ENCODE data around the gene C19orf12.
"Not testable (repeated sequence)": the region's sequence is repeated elsewhere in the genome, so short reads cannot be mapped to it uniquely, and the experiment has no call there.

The C19orf12 gene

DNA sequence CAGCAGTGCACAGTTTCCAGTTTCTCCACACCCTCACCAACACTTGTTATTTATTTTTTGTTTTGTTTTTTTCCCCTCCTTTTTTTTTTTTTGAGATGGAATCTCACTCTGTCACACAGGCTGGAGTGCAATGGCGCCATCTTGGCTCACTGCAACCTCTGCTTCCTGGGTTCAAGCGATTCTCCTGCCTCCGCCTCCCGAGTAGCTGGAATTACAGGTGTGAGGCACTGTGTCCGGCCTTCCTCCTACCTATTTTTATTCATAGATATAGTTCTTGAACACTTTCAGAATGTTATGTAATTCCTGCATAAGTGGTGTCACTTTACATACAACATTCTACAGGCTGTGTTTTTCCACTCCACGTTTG lies 44.1 kb downstream of the C19orf12 start:
- not testable (repeated sequence) for H3K4me3 ChIP-seq (ENCODE audit: insufficient read depth, low read depth, low read length); H3K27ac ChIP-seq (ENCODE audit: insufficient read depth, low read depth, low read length, poor library complexity, severe bottlenecking); H3K4me1 ChIP-seq (ENCODE audit: control insufficient read depth, insufficient read depth, low read length); H3K9me3 ChIP-seq (ENCODE audit: control insufficient read depth, low read length); H3K36me3 ChIP-seq (ENCODE audit: control insufficient read depth, insufficient read depth, low read length)
- peaks cover 17% of the 10 kb centered on the region for H3K27me3 ChIP-seq (ENCODE audit: control insufficient read depth, insufficient read depth, low read length, poor library complexity, severe bottlenecking)
- 94 to 96% methylated on average over 6 of the region's 6 CpGs for WGBS, 2 experiments

DNA sequence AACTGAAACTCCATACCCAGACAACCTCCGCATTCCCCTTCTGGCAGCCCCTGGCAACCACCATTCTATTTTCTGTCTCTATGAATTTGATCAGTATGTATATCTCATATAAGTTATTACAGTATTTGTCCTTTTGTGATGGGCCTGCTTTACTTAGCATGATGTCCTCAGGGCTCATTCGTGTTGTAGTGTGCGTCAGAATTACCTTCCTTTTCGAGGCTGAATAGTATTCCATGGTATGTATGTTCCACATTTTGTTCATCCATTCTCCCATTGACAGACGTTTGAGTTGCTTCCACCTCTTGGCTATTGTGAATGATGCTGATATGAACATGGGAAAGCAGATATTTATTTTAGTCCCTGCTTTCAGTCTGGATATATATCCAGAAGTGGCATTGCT lies 44.8 kb downstream of the C19orf12 start:
- Histone ChIP-seq H3K4me3 (ENCODE audit: insufficient read depth, low read depth, low read length) (no peak overlapping the region), H3K27me3 (ENCODE audit: control insufficient read depth, insufficient read depth, low read length, poor library complexity, severe bottlenecking) (peaks cover 24% of the 10 kb centered on the region), H3K27ac (ENCODE audit: insufficient read depth, low read depth, low read length, poor library complexity, severe bottlenecking) (no peak overlapping the region), H3K36me3 (ENCODE audit: control insufficient read depth, insufficient read depth, low read length) (no peaks in the 10 kb centered on the region), H3K4me1 (ENCODE audit: control insufficient read depth, insufficient read depth, low read length) (peaks cover 14% of the 10 kb centered on the region), H3K9me3 (ENCODE audit: control insufficient read depth, low read length) (no peaks in the 10 kb centered on the region)
- 92 to 97% methylated on average over 5 of the region's 5 CpGs for WGBS, 2 experiments

DNA sequence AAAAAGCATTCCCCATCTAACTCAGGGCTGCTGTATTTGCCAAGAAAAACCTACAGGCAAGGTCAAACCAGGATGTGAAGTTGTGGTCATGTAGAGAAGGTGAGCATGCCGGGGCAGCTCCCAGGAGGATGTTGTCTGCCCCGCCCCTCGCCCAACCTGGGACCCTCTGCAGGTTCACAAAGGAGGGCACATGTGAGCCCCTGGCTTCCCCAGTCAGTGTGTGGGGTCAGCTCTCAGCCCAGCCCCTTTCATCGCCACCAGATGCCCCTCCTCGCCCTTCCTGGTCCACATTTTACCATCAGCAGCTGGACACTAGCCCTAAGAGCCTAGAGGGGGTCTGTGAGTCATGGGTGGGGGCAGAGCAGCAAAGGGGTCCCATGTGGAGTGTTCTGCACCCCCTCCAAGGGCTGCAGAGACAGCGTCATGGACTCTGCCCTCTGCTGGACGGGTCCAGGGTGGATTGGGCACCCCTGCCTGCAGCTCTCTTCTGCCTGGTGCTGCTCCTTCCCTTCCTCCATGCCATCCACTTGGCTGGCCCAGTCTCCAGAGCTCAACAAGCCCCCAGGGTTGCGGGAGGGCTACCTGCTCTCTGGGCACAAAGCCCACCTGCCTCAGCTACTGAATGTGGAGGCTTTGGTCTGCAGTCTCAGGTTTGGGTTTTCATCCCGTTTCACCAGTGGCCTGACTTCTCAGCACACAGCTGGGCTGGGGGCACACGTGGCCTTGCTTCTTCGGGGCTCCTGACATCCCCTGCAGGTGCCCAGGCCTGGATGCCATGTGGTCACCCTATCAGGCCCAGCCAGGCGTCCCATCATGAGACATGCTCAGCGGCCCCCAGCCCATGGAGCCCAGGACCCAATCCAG lies 46.1 kb downstream of the C19orf12 start:
- Histone ChIP-seq H3K4me3 (ENCODE audit: insufficient read depth, low read depth, low read length) (no peak overlapping the region), H3K36me3 (ENCODE audit: control insufficient read depth, insufficient read depth, low read length) (no peaks in the 10 kb centered on the region), H3K27me3 (ENCODE audit: control insufficient read depth, insufficient read depth, low read length, poor library complexity, severe bottlenecking) (peaks cover 37% of the 10 kb centered on the region), H3K4me1 (ENCODE audit: control insufficient read depth, insufficient read depth, low read length) (peaks cover 14% of the 10 kb centered on the region), H3K9me3 (ENCODE audit: control insufficient read depth, low read length) (no peaks in the 10 kb centered on the region), H3K27ac (ENCODE audit: insufficient read depth, low read depth, low read length, poor library complexity, severe bottlenecking) (no peak overlapping the region)
- WGBS, 2 experiments: 83 to 89% methylated on average over 13 of the region's 13 CpGs

DNA sequence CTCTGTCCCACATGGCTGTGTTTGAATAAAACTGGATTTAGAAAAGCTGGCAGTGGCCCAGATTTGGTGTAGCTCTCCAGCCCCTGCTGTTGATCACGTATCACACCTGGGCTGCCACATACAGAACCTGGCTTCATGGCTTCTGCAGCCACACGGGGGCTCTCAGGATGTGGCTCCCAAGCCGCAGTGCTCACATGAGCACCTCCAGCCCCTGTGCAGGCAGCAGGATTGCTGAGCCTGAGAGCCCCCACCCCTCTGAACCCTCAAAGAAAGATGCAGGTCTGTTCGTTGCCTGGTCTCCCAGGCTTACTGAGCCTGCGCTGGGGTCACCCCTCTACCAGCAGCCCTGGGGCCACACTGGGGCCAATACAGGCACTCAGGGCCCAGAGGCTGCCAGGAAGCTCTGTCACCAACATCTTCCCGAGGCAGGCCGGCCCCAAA lies 47.1 kb downstream of the C19orf12 start:
- no peaks in the 10 kb centered on the region for H3K36me3 ChIP-seq (ENCODE audit: control insufficient read depth, insufficient read depth, low read length)
- peaks cover 48% of the 10 kb centered on the region for H3K27me3 ChIP-seq (ENCODE audit: control insufficient read depth, insufficient read depth, low read length, poor library complexity, severe bottlenecking)
- H3K9me3 ChIP-seq (ENCODE audit: control insufficient read depth, low read length): no peaks in the 10 kb centered on the region
- no peak overlapping the region for H3K4me3 ChIP-seq (ENCODE audit: insufficient read depth, low read depth, low read length)
- WGBS, 2 experiments: 89% methylated on average over 7 of the region's 7 CpGs
- peaks cover 14% of the 10 kb centered on the region for H3K4me1 ChIP-seq (ENCODE audit: control insufficient read depth, insufficient read depth, low read length)
- H3K27ac ChIP-seq (ENCODE audit: insufficient read depth, low read depth, low read length, poor library complexity, severe bottlenecking): no peak overlapping the region

DNA sequence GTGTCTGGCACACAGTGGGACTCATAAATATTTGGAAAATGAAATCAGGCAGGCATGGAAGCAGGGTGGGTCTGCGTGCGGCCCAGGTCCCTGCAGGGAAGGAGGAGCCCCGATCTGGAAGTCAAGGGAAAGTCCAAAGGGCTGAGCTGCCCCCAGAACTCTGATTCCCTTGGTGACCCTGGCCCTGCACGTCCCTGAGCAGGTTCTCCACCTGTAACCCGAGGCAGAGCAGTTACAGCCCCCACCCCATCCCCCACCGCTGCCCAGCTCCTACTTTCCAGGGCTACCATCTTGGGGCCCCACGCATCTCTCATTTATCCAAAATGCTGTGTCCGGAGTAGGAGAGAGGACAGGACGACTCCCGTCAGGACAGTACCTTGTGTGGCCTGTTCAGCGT lies 47.7 kb downstream of the C19orf12 start:
- no peaks in the 10 kb centered on the region for H3K36me3 ChIP-seq (ENCODE audit: control insufficient read depth, insufficient read depth, low read length)
- 85% methylated on average over 11 of the region's 11 CpGs for WGBS, 2 experiments
- no peak overlapping the region for H3K27ac ChIP-seq (ENCODE audit: insufficient read depth, low read depth, low read length, poor library complexity, severe bottlenecking)
- no peaks in the 10 kb centered on the region for H3K9me3 ChIP-seq (ENCODE audit: control insufficient read depth, low read length)
- no peak overlapping the region for H3K4me3 ChIP-seq (ENCODE audit: insufficient read depth, low read depth, low read length)
- H3K27me3 ChIP-seq (ENCODE audit: control insufficient read depth, insufficient read depth, low read length, poor library complexity, severe bottlenecking): peaks cover 53% of the 10 kb centered on the region
- H3K4me1 ChIP-seq (ENCODE audit: control insufficient read depth, insufficient read depth, low read length): peaks cover 14% of the 10 kb centered on the region

DNA sequence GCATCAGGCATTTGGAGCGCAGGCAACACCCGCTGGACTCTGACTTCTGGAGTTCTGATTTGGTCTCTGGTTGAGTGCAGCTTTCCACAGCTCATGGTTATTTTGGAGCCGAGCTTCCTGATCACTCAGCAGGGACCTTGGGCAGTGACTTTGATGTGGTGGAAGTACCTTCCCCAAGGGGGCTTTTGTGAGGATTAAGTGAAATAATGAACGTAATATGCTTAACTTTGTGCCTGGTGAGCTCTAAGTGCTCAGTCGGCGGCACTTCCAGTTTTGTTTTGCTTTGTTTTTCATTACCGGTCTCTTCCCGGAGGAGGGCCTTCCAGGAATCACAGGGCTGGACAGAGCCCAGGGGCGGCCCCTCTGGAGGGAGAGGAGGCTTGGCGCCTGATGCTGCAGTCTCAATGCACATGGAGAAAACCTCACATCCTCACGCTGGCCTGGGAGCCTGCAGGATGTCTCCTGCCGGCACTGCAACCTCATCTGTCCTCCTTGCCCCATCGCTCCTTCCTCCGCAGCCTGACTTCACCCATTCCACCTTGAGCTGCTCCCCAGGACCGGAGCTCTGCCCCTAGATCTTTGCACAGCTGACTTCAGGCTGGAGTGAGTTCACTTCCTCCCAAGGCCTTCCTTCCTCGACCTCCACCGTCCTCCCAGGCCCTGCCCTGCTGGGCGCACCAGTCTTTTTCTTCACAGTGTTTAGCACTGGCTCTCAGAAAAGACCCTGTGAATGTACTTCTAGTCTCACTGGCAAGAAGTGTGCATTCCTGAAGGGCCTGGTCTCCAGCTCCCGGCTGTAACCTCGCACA lies 48.3 kb downstream of the C19orf12 start:
- Histone ChIP-seq H3K36me3 (ENCODE audit: control insufficient read depth, insufficient read depth, low read length) (no peaks in the 10 kb centered on the region), H3K4me1 (ENCODE audit: control insufficient read depth, insufficient read depth, low read length) (peaks cover 14% of the 10 kb centered on the region), H3K9me3 (ENCODE audit: control insufficient read depth, low read length) (no peaks in the 10 kb centered on the region), H3K27me3 (ENCODE audit: control insufficient read depth, insufficient read depth, low read length, poor library complexity, severe bottlenecking) (peaks cover 53% of the 10 kb centered on the region), H3K4me3 (ENCODE audit: insufficient read depth, low read depth, low read length) (peak overlapping the region; percentile 11), H3K27ac (ENCODE audit: insufficient read depth, low read depth, low read length, poor library complexity, severe bottlenecking) (no peak overlapping the region)
- WGBS, 2 experiments: 24 to 26% methylated on average over 20 of the region's 20 CpGs

DNA sequence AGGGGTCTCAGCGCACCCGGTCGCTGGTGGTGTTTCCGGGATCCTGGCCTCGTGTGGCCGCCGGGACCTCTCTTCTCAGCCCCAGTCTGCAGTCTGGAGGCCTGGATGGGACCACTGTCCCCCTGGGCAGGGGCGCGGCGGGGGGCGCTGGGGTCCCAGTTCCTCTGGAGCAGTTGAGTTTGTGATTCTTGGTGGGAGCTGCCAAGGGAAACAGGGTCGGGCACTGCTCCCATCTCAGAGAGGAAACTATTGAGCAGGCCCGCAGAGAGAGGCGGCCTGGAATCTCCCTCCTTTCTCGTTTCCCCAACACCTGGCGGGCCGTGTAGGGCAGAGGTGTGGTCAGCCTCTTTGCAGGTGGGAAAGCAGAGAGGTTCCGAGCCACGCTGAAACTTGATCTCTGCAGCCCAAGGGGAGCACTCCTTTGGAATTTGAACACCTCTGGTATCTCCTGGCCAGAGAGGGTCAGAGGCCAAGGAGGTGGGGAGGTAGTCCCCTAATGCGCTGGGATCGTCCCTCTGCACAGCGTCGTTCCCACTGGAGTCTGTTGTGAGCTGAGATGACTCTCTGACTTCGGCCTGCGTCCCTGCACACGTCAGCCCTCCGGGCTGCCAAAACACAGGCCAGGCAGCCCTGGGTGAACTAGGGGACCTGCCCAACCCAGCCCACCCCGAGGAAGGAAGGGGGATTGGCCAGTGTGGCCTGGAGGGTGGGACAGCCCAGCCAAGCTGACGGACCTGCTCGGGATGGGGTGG lies 49.1 kb downstream of the C19orf12 start:
- Histone ChIP-seq H3K36me3 (ENCODE audit: control insufficient read depth, insufficient read depth, low read length) (no peaks in the 10 kb centered on the region), H3K27ac (ENCODE audit: insufficient read depth, low read depth, low read length, poor library complexity, severe bottlenecking) (no peak overlapping the region), H3K27me3 (ENCODE audit: control insufficient read depth, insufficient read depth, low read length, poor library complexity, severe bottlenecking) (peaks cover 53% of the 10 kb centered on the region), H3K4me1 (ENCODE audit: control insufficient read depth, insufficient read depth, low read length) (peaks cover 14% of the 10 kb centered on the region), H3K4me3 (ENCODE audit: insufficient read depth, low read depth, low read length) (peak overlapping the region; percentile 59), H3K9me3 (ENCODE audit: control insufficient read depth, low read length) (no peaks in the 10 kb centered on the region)
- WGBS, 2 experiments: 2% methylated on average over 30 of the region's 30 CpGs

DNA sequence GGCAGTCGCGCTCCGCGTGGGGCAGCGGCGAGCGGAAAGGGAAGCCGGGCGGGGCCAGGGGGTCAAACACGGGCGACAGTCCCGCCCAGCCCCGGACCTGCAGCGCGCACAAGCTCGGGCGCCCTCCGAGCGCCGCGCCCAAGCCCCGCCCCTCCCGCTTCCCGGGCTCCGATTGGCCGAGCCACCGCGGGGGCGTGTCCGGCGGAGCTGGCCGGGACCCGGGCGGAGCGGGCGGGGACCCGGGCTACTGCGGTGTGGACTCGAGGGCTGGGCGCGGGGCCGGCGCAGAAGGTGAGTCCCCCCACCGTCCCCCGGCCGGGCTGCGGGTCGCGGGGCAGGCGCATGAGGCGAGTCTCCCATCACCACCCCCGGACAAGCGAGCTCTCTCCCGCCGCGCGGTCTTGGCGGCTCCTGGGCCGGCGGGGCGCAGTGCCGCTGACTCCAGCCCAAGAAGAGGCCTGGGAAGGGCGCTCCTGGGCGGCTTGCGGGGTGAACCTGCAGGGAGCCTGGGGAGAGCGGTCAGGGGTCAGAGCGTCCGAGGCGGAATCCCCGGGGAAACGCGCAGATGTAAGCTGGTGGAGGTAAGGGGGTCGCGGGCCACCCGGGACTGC lies 49.7 kb downstream of the C19orf12 start, which contains the start of gene PLEKHF1:
PLEKHF1 (plus strand) TSS at position 247 of the 611 bp plus-strand sequence. CDS start 8,379 bp downstream, outside the sequence.
- H3K27me3 ChIP-seq (ENCODE audit: control insufficient read depth, insufficient read depth, low read length, poor library complexity, severe bottlenecking): peaks cover 53% of the 10 kb centered on the region
- WGBS, 2 experiments: 0% methylated on average over 75 of the region's 75 CpGs

DNA sequence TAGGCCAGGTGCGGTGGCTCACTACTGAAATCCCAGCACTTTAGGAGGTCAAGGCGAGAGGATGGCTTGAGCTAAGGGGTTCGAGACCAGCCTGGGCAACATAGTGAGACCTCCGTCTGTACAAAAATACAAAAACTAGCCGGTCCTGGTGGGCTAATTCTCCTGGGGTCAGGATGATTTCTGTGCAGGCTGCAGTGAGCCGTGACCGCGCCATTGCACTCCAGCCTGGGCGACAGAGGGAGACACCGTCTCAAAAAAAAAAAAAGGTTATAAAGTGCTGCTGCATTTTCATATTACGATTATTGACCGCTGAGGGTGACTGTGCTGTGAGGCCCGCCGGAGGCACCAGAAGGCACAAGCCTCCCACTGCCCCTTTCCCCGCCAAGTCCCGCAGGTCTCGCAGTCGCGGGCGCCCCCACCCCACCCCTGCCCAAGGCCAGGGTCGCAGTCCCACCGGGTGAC lies 50.3 kb downstream of the C19orf12 start:
- Histone ChIP-seq H3K27me3 (ENCODE audit: control insufficient read depth, insufficient read depth, low read length, poor library complexity, severe bottlenecking) (peaks cover 53% of the 10 kb centered on the region), H3K27ac (ENCODE audit: insufficient read depth, low read depth, low read length, poor library complexity, severe bottlenecking) (no peak overlapping the region)
- 34% methylated on average over 22 of the region's 22 CpGs for WGBS, 2 experiments

More for the DNA sequence above, 49.7 kb downstream of the C19orf12 start, which contains the start of gene PLEKHF1:
- no peaks in the 10 kb centered on the region for H3K9me3 ChIP-seq (ENCODE audit: control insufficient read depth, low read length)
- peaks cover 14% of the 10 kb centered on the region for H3K4me1 ChIP-seq (ENCODE audit: control insufficient read depth, insufficient read depth, low read length)
- peak within 1 kb of the TSS; percentile 59 for H3K4me3 ChIP-seq (ENCODE audit: insufficient read depth, low read depth, low read length)
- no peaks in the 10 kb centered on the region for H3K36me3 ChIP-seq (ENCODE audit: control insufficient read depth, insufficient read depth, low read length)
- H3K27ac ChIP-seq (ENCODE audit: insufficient read depth, low read depth, low read length, poor library complexity, severe bottlenecking): no peak within 1 kb of the TSS

More for the DNA sequence above, 50.3 kb downstream of the C19orf12 start:
- Histone ChIP-seq H3K4me3 (ENCODE audit: insufficient read depth, low read depth, low read length) (peak overlapping the region; percentile 59), H3K4me1 (ENCODE audit: control insufficient read depth, insufficient read depth, low read length) (peaks cover 14% of the 10 kb centered on the region), H3K9me3 (ENCODE audit: control insufficient read depth, low read length) (no peaks in the 10 kb centered on the region), H3K36me3 (ENCODE audit: control insufficient read depth, insufficient read depth, low read length) (no peaks in the 10 kb centered on the region)
